Colonic mucosa (tissue), 4 donors: ENCODE measurements around the gene WDR82. TPM values are rescaled to one million over a fixed set of nuclear protein-coding genes. Genes with fewer than 3 reads are reported as not detected.

ENCODE experiments used
- DNase-seq: peaks from one replicate; pipeline ENCODE4 v3.0.0-alpha.2; 2020
- H3K27ac ChIP-seq: fragments of 200-600 bp; one replicate; pipeline ENCODE4 v1.8.0; 2021
- H3K27me3 ChIP-seq: fragments of 200-600 bp; one replicate; pipeline ENCODE4 v1.8.0; 2021
- H3K36me3 ChIP-seq: fragments of 200-600 bp; one replicate; pipeline ENCODE4 v1.8.0; 2021
- H3K4me1 ChIP-seq: fragments of 200-600 bp; one replicate; pipeline ENCODE4 v1.8.0; 2021; ENCODE audit warnings: mild to moderate bottlenecking
- H3K4me3 ChIP-seq: fragments of 200-600 bp; one replicate; pipeline ENCODE4 v1.8.0; 2021
- H3K9ac ChIP-seq, 2 donors: one replicate each; pipeline ENCODE4 v1.7.0; 2013; ENCODE audit warnings: control low read depth in 2 of 2, low read depth in 2 of 2, low read length in 2 of 2
- H3K9me3 ChIP-seq: fragments of 200-600 bp; one replicate; pipeline ENCODE4 v1.8.0; 2021
- intact Hi-C: fragments of 100-400 bp; cut with DNase I; formaldehyde crosslinking; loops from one replicate; pipeline ENCODE4 v1.14.1; 2022
- total RNA-seq, 2 donors: library from RNA; stranded (reverse); fragmentation: NEBNext Ultra II Directional in 1 of 2; extraction: Animal tissue kit (Norgen Biotek cat#: 25700) in 1 of 2; gene quantifications; one replicate each; pipeline ENCODE4 v1.2.1, GENCODE V29; 2021
- TF ChIP-seq, protein P1 (sequence below): fragments of 200-600 bp; IDR thresholded peaks from one replicate; pipeline ENCODE4 v1.8.0; 2022; ENCODE audit warnings: antibody characterized with exemption, mild to moderate bottlenecking
- donor health status: healthy.
- donor health status: DM: no; HTN: no; CAD: no.
- donor health status: DM: no; HTN: no; CAD: no.

The WDR82 gene
- total RNA-seq, 2 donors from 2014 or later = 65.7 to 67.0 TPM

DNA sequence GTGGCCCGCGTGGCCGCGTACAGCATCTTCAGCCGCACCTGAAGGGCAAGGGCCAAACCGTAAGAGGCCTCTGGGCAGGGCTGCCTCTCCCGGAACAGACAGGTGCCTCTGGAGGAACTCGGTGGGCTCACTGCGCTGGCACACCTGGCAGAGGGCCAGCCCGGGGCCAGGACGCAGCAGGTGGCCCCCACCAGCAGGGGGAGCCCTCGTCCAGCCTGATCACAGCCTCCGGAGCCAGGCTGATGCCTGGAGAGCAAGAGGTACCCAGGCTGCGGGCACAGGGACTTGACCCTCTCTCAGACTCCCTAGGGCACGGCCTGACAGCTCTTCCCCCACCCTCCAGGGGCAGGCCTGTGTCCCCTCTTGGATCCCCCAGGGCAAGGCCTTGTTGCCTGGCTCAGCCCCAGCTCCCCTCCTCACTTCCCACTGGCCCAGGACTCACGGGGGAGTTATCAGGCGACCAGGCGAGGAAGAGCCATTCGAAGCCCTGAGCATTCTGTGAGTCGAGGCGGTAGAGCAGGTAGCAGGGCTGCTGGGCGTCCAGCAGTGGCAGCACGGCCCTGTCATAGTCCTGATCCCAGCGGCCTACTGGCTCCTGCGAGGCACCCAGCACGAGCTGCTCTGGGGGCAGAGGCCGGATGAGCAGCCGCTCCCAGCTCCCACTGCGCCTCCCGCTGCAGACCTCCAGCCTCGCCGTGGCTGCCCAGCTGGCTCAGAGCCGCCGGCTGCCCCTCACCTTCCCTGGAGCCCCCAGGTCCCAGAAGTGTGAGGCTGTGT, 46.8 kb downstream of the WDR82 start:
- H3K9ac ChIP-seq = no peak overlapping the region
- H3K27ac ChIP-seq = no peak overlapping the region
- peak; percentile 84 for DNase-seq
- no peaks in the 10 kb centered on the region for H3K27me3 ChIP-seq
- peaks cover 12% of the 10 kb centered on the region for H3K36me3 ChIP-seq
- TF ChIP-seq, protein P1, sequence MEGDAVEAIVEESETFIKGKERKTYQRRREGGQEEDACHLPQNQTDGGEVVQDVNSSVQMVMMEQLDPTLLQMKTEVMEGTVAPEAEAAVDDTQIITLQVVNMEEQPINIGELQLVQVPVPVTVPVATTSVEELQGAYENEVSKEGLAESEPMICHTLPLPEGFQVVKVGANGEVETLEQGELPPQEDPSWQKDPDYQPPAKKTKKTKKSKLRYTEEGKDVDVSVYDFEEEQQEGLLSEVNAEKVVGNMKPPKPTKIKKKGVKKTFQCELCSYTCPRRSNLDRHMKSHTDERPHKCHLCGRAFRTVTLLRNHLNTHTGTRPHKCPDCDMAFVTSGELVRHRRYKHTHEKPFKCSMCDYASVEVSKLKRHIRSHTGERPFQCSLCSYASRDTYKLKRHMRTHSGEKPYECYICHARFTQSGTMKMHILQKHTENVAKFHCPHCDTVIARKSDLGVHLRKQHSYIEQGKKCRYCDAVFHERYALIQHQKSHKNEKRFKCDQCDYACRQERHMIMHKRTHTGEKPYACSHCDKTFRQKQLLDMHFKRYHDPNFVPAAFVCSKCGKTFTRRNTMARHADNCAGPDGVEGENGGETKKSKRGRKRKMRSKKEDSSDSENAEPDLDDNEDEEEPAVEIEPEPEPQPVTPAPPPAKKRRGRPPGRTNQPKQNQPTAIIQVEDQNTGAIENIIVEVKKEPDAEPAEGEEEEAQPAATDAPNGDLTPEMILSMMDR = peak; percentile 96
- H3K4me1 ChIP-seq = no peaks in the 10 kb centered on the region
- no peaks in the 10 kb centered on the region for H3K9me3 ChIP-seq
- intact Hi-C loops = loop anchor here (5.0 kb wide), 2 partner anchors 106 to 216 kb away; partner anchors contain the start of gene SEMA3G
- no peak overlapping the region for H3K4me3 ChIP-seq

DNA sequence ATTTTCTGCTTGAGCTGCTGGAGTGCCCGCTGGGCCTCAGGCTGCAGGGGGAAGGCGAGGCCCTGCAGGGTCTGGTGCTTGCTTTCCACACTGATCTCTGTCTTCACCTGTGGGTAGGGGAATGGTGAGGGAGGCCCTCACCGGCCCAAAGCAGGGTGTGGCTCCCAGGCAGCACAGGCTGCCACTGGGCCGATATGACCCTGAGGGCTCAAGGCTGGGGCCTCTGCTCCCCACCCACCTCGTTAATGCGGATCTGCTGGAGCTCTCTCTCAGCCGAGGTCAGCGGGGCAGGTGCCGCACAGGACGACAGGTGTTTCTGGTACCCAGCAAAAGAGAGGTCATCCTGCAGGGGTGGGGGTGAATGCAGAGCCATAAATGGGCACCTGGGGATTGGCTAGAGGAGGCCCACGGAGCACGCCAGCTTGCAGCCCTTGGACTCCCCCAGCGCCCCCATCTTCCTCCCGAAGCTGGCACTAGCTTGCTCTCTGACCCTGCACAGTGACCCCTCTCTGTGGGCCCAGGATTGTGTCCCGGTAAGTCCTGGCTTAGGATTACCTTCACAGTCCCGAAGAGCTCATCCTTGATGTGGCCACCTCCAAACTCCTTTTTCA, 47.5 kb downstream of the WDR82 start:
- no peak overlapping the region for H3K9ac ChIP-seq
- H3K27ac ChIP-seq = no peak overlapping the region
- intact Hi-C loops = loop anchor here (5.0 kb wide), 2 partner anchors 106 to 216 kb away; partner anchors contain the start of gene SEMA3G

GRCh38 chr3:52230461-52230860, 48.0 kb downstream of the WDR82 start:
- Histone ChIP-seq H3K36me3 (peaks cover 12% of the 10 kb centered on the region), H3K9me3 (no peaks in the 10 kb centered on the region), H3K27me3 (no peaks in the 10 kb centered on the region), H3K9ac (no peak overlapping the region), H3K4me1 (no peaks in the 10 kb centered on the region), H3K4me3 (no peak overlapping the region), H3K27ac (no peak overlapping the region)
- TF ChIP-seq, protein P1 = no peak
- intact Hi-C loops = loop anchor here (5.0 kb wide), 2 partner anchors 107 to 217 kb away; partner anchors contain the start of gene SEMA3G
- DNase-seq = no peak

More for the DNA sequence above, 47.5 kb downstream of the WDR82 start:
- DNase-seq = no peak
- no peaks in the 10 kb centered on the region for H3K9me3 ChIP-seq
- no peaks in the 10 kb centered on the region for H3K27me3 ChIP-seq
- peaks cover 12% of the 10 kb centered on the region for H3K36me3 ChIP-seq
- TF ChIP-seq, protein P1 = no peak
- H3K4me3 ChIP-seq = no peak overlapping the region
- no peaks in the 10 kb centered on the region for H3K4me1 ChIP-seq

DNA sequence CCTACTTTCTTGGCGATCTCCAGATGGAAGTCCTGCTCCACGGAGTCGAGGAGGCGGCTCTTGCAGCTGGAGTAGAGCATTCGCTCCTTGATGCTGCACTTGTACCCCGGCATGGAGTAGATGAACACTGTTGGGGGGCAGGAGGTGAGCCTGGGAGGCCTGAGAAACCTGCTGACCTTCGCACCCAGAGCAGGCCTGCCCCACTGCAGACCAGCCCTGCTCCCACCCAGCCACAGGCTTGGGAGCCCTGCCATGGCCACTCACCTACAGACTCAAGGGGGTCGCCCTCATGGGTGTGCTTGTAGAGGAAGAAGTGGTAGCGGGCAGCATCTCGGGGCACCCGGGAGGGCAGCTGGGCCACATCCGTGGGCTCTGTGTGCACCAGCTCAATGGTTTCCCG, 48.8 kb downstream of the WDR82 start:
- DNase-seq = no peak
- H3K27ac ChIP-seq = no peak overlapping the region
- H3K36me3 ChIP-seq = peaks cover 12% of the 10 kb centered on the region
- no peaks in the 10 kb centered on the region for H3K4me1 ChIP-seq
- H3K9ac ChIP-seq = no peak overlapping the region
- H3K4me3 ChIP-seq = no peak overlapping the region
- TF ChIP-seq, protein P1 = no peak
- no peaks in the 10 kb centered on the region for H3K9me3 ChIP-seq
- no peaks in the 10 kb centered on the region for H3K27me3 ChIP-seq
- intact Hi-C loops = loop anchor here (5.0 kb wide), 2 partner anchors 108 to 218 kb away; partner anchors contain the start of gene SEMA3G

DNA sequence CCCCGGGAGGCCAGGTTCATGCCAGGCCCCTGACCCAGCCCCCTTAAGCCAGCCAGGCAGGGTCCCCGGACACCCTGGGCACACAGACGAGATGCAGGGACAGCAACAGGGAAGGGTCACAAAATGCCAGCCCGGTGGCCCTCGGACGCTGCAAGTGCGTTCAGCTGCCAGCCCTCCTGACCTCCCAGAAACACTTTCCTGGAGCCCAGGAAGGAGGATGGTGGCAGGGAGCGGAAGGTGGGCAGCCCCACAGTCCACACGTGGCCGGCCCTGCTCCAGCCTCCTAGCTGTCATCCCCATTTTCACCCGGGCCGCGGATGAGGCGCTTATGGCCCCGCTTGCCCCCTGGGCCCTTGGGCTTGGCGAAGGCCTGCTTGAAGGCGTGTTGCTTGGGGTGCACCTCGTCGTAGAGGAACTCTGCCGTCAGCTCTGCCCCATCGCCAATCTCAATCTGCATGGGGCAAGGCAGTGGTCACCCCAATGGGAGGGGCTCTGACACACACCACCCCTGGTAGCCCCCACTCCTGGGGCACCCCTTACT, 49.6 kb downstream of the WDR82 start:
- no peak overlapping the region for H3K4me3 ChIP-seq
- TF ChIP-seq, protein P1 = no peak
- intact Hi-C loops = no loop called here
- H3K9me3 ChIP-seq = no peaks in the 10 kb centered on the region
- no peak for DNase-seq
- H3K4me1 ChIP-seq = no peaks in the 10 kb centered on the region
- no peak overlapping the region for H3K27ac ChIP-seq
- H3K9ac ChIP-seq = no peak overlapping the region
- peaks cover 12% of the 10 kb centered on the region for H3K36me3 ChIP-seq
- H3K27me3 ChIP-seq = no peaks in the 10 kb centered on the region
